Hepatocyte (in vitro differentiated cells): ENCODE data around the gene TXNDC5. TPM values are rescaled to one million over a fixed set of nuclear protein-coding genes. Genes with fewer than 3 reads are reported as not detected.

Source experiments
- DNase-seq: peaks from one replicate; pipeline ENCODE4 v3.0.0-alpha.2; 2016; ENCODE audit warnings: low spot score
- H2AFZ ChIP-seq: fragments of 200-600 bp; sonication (generic); 2 replicates; pipeline ENCODE4 v1.6.0; 2016; ENCODE audit warnings: antibody characterized with exemption, mild to moderate bottlenecking
- H3K27ac ChIP-seq: fragments of 200-600 bp; sonication (generic); 2 replicates; pipeline ENCODE4 v1.5.1; 2016; ENCODE audit warnings: mild to moderate bottlenecking
- H3K27me3 ChIP-seq: fragments of 200-600 bp; sonication (generic); 2 replicates; pipeline ENCODE4 v1.6.1; 2016
- H3K36me3 ChIP-seq: fragments of 200-600 bp; sonication (generic); replicated peaks from 2 replicates; pipeline ENCODE4 v1.5.1; 2016; ENCODE audit warnings: low read depth; ENCODE audit not compliant: insufficient read depth
- H3K4me1 ChIP-seq: fragments of 200-600 bp; sonication (generic); 2 replicates; pipeline ENCODE4 v1.5.1; 2016; ENCODE audit warnings: mild to moderate bottlenecking, moderate library complexity; ENCODE audit not compliant: insufficient read depth
- H3K4me2 ChIP-seq: fragments of 200-600 bp; sonication (generic); 2 replicates; pipeline ENCODE4 v1.6.0; 2016
- H3K4me3 ChIP-seq: fragments of 200-600 bp; sonication (generic); 2 replicates; pipeline ENCODE4 v1.5.1; 2016; ENCODE audit warnings: mild to moderate bottlenecking
- H3K79me2 ChIP-seq: fragments of 200-600 bp; sonication (generic); 2 replicates; pipeline ENCODE4 v1.6.0; 2017; ENCODE audit warnings: mild to moderate bottlenecking
- H3K9me2 ChIP-seq: fragments of 200-600 bp; sonication (generic); replicated peaks from 2 replicates; pipeline ENCODE4 v1.6.0; 2017; ENCODE audit warnings: mild to moderate bottlenecking; ENCODE audit not compliant: insufficient read depth
- H3K9me3 ChIP-seq: fragments of 200-600 bp; sonication (generic); 2 replicates; pipeline ENCODE4 v1.5.1; 2016; ENCODE audit warnings: low read depth, mild to moderate bottlenecking
- H4K20me1 ChIP-seq: fragments of 200-600 bp; sonication (generic); 2 replicates; pipeline ENCODE4 v1.6.0; 2016; ENCODE audit warnings: mild to moderate bottlenecking; ENCODE audit not compliant: insufficient read depth, poor library complexity, severe bottlenecking
- EZH2 ChIP-seq: fragments of 200-600 bp; sonication (generic); IDR thresholded peaks from 2 replicates; pipeline ENCODE4 v1.6.1; 2016; ENCODE audit warnings: antibody characterized with exemption, mild to moderate bottlenecking, borderline replicate concordance
- EZH2phosphoT487 ChIP-seq: fragments of 200-600 bp; sonication (generic); IDR thresholded peaks from one replicate; pipeline ENCODE4 v1.6.1; 2018; ENCODE audit warnings: antibody characterized with exemption, mild to moderate bottlenecking, low read depth, moderate library complexity; ENCODE audit not compliant: unreplicated experiment, severe bottlenecking
- WGBS: methylation state at CpG from one replicate; pipeline ENCODE4 v1.1.6; 2016; ENCODE audit warnings: low lambda C conversion rate; ENCODE audit errors: missing lambda C conversion rate; 5-methylcytosine and 5-hydroxymethylcytosine counted together
- polyA plus RNA-seq: library from polyadenylated mRNA; unstranded; fragments of >200 nt; fragmentation: Nextera tagmentation; extraction: Ambion mirVana; gene quantifications from 2 replicates; pipeline ENCODE4 v1.2.1, GENCODE V29; 2016
- total RNA-seq: library from RNA; depleted of rRNA; stranded (reverse); fragments of >200 nt; gene quantifications from 2 replicates; pipeline ENCODE4 v1.2.3, GENCODE V29; 2014
- TF ChIP-seq, protein P1 (sequence below): fragments of 200-600 bp; sonication (generic); IDR thresholded peaks from 2 replicates; pipeline ENCODE4 v1.5.1; 2016; ENCODE audit warnings: antibody characterized with exemption, mild to moderate bottlenecking; ENCODE audit not compliant: poor library complexity

TXNDC5 gene
- total and polyA plus RNA-seq, 2 experiments from 2014 or later: 238 to 241 TPM

- no peaks in the 10 kb centered on the region for H4K20me1 ChIP-seq
- H3K9me3 ChIP-seq: no peaks in the 10 kb centered on the region
- H3K27ac ChIP-seq: no peak overlapping the region
- no peak for DNase-seq
- H3K36me3 ChIP-seq: no peaks in the 10 kb centered on the region
- H2AFZ ChIP-seq: no peak overlapping the region
- TF ChIP-seq EZH2 (no peak), EZH2phosphoT487 (no peak)
- TF ChIP-seq, protein P1, sequence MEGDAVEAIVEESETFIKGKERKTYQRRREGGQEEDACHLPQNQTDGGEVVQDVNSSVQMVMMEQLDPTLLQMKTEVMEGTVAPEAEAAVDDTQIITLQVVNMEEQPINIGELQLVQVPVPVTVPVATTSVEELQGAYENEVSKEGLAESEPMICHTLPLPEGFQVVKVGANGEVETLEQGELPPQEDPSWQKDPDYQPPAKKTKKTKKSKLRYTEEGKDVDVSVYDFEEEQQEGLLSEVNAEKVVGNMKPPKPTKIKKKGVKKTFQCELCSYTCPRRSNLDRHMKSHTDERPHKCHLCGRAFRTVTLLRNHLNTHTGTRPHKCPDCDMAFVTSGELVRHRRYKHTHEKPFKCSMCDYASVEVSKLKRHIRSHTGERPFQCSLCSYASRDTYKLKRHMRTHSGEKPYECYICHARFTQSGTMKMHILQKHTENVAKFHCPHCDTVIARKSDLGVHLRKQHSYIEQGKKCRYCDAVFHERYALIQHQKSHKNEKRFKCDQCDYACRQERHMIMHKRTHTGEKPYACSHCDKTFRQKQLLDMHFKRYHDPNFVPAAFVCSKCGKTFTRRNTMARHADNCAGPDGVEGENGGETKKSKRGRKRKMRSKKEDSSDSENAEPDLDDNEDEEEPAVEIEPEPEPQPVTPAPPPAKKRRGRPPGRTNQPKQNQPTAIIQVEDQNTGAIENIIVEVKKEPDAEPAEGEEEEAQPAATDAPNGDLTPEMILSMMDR: no peak
- H3K79me2 ChIP-seq: no peaks in the 10 kb centered on the region
- H3K9me2 ChIP-seq: no peaks in the 10 kb centered on the region
- WGBS: 72% methylated on average over 9 of the region's 9 CpGs
- no peaks in the 10 kb centered on the region for H3K27me3 ChIP-seq
- no peaks in the 10 kb centered on the region for H3K4me1 ChIP-seq
- peak overlapping the region; percentile 9 for H3K4me2 ChIP-seq
- no peak overlapping the region for H3K4me3 ChIP-seq
Measured at GRCh38 chr6:7832904-7833750, 77.5 kb downstream of the TXNDC5 start.

Other genes starting within 250 kb of the TXNDC5 start
- 2.9 and 4.3 TPM in 2 replicates for gene BMP6, start 184.7 kb downstream of the TXNDC5 start, total RNA-seq
- 3.5 and 4.0 TPM in 2 replicates for gene BMP6, start 184.7 kb downstream of the TXNDC5 start, polyA plus RNA-seq
- gene BLOC1S5, start 153.6 kb upstream of the TXNDC5 start, total RNA-seq: 17.6 and 21.5 TPM in 2 replicates
- 9.9 and 16.8 TPM in 2 replicates for gene BLOC1S5, start 153.6 kb upstream of the TXNDC5 start, polyA plus RNA-seq
- 36.5 and 47.8 TPM in 2 replicates for gene EEF1E1, start 191.8 kb upstream of the TXNDC5 start, total RNA-seq
- 54.9 and 63.4 TPM in 2 replicates for gene EEF1E1, start 191.8 kb upstream of the TXNDC5 start, polyA plus RNA-seq